GM18861 (cell line): Measurements from ENCODE around the gene CRYGN.

Experiments
- ATAC-seq: cut with Tn5 transposase; IDR thresholded peaks from one replicate; pipeline ENCODE4 v1.9.1; 2021; ENCODE audit not compliant: unreplicated experiment

The CRYGN gene

GRCh38 chr7:151460474-151460855 lies 20.5 kb upstream of the CRYGN start:
- no peak for ATAC-seq

DNA sequence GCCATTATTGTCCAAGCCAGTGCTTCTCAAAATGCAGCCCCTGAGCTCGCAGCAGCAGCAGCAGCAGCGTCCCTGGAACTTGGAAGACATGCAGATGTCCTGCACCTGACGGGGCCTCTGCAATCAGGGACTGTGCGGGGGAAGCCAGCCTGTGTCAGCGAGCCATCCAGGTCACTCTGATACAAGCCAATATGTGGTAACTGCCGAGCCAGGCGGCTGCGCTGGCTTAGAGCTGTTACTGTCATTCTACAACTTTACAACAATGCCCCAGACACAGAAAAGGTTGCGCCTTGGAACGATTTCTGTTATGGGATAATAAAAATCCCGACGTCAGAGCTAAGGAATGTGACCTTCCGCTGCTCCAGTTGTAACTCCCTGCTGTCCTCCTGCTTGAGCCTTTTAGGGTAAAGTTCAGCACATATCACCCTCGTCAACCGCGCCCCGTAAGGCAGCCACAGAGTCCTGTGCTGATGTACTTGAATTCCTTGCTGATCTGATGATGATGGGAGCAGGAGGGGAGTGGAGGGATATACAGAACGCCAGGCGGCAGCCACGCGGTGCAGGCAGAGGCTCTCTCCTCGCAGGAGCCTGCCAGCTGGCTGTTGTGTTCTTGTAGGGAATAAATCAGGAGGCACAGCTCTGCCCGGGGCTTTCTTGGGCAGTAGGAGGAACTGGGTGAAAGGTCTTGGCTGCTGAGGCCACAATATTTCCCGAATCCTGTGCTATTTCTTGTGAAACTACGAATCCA lies 20.0 kb upstream of the CRYGN start:
- no peak for ATAC-seq

GRCh38 chr7:151457534-151457933 lies 17.6 kb upstream of the CRYGN start:
- ATAC-seq: no peak

DNA sequence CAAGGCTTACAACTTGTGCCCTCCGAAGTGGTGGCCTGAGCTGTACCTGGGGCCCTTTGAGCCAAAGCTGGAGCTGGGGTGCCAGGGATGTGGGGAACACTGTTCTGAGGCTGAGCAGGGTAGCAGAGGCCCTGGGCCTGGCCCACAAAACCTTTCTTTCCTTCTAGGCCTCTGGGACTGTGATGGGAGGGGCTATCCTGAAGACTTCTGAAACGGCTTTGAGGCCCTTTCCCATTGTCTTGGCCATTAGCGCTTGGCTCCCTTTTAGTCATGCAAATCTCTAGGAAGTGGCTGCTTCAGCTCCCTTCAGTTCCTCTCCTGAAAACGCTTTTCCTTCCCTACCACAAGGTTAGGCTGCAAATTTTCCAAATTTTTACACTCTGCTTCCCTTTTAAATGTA lies 16.8 kb upstream of the CRYGN start:
- ATAC-seq: no peak

DNA sequence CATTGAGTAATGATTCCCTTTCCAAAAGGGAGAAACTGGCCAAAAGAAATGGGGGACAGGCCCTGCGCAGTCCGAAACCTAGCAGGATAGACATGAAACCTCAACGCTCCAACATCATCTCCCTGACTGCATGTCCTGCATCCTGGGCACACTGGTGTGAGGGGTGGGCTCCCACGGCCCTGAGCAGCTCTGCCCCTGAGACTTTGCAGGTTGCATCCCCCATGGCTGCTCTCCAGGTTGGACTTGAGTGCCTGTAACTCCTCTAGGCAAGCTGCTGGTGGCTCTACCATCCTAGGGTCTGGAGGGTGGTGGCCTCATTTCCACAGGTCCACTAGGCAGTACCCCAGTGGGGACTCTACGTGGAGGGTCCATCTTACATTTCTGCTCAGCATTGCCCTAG lies 16.3 kb upstream of the CRYGN start:
- ATAC-seq: no peak

GRCh38 chr7:151455690-151456089 lies 15.7 kb upstream of the CRYGN start:
- no peak for ATAC-seq

GRCh38 chr7:151454932-151455530 lies 15.1 kb upstream of the CRYGN start:
- no peak for ATAC-seq

- ATAC-seq: no peak
Measured at GRCh38 chr7:151454305-151454704, 14.4 kb upstream of the CRYGN start.

GRCh38 chr7:151453326-151453791 lies 13.4 kb upstream of the CRYGN start:
- ATAC-seq: no peak

GRCh38 chr7:151452680-151453325 lies 12.9 kb upstream of the CRYGN start:
- ATAC-seq: no peak

- no peak for ATAC-seq
Measured at GRCh38 chr7:151451626-151452571, 12.0 kb upstream of the CRYGN start.

- no peak for ATAC-seq
Measured at GRCh38 chr7:151451156-151451555, 11.2 kb upstream of the CRYGN start.

GRCh38 chr7:151449990-151450389 lies 10.0 kb upstream of the CRYGN start:
- no peak for ATAC-seq

DNA sequence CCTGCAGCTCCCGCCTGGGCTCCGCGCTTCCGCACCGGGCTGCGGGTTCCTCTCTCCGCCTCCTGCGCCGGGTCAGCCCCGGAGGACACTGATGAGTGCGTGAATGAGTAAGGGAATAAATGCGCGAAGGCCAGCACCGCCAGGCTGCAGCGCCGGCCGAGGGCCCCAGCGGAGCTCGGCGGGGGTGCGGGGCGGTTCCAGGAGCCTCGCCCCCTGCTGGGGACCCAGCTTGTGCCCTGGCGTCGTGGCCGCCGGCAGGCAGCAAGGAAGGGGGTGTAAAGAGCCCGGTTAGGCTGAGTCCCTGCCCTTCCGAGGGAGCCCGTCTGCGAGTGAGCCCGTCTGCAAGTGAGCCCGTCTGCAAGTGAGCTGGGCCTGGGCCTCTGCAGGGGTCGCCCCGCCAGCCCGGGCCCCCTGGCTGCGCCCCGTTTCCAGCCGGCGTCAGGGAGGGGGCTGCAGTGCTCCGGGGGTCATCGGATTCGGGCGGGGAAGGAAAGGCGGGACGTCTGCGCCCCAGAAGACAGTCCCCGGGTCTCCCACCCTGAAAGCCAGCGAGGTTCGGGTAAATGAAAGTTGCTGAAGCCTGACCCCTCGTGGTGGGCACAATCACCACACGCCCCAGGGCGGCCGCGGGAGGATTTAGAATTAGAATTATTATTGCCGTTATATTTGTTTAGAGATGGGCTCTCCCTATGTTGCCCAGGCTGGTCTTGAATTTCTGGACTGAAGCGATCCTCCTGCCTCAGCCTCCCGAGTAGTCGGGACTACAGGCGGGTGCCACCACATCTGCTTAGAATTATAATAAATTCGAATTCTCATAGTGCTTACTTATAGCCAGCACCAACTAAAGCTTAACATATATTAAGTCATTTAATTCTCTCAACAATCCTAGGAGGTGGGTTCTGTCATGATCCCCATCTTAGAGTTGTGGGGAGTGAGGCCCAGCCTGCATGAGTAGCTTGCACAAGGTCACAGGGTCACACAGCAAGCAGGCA lies 8.6 kb upstream of the CRYGN start:
- ATAC-seq: peak; percentile 78

DNA sequence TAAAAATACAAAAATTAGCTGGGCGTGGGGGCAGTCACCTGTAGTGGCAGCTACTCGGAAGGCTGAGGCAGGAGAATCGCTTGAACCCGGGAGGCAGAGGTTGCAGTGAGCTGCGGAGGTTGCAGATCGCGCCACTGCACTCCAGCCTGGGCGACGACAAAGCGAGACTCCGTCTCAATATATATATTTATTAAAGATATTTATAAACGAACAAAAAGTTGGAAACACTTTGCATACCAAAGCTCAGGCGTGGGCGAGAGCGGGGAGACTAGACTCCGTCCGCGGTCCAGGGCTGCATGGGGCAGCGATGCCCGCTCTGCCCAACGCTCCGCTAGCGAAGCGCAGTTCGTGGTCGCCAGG lies 7.9 kb upstream of the CRYGN start:
- no peak for ATAC-seq

DNA sequence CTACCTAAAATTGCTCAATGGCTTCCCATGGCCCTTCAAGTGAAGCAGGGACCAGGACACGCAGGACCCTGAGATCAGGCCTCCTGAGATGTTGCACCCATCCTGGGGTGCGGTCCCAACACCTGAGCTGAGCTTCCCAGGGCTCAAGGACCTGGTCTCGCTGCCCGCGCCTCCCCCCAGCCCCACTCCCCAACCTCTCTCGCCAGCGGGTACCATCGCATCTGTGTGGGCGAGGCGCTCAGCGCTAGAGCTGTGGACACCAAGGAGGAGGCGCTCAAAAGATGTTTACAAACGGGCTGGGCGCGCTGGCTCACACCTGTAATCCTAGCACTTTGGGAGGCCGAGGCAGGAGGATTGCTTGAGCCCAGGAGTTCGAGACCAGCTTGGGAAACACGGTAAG lies 7.4 kb upstream of the CRYGN start:
- ATAC-seq: no peak

DNA sequence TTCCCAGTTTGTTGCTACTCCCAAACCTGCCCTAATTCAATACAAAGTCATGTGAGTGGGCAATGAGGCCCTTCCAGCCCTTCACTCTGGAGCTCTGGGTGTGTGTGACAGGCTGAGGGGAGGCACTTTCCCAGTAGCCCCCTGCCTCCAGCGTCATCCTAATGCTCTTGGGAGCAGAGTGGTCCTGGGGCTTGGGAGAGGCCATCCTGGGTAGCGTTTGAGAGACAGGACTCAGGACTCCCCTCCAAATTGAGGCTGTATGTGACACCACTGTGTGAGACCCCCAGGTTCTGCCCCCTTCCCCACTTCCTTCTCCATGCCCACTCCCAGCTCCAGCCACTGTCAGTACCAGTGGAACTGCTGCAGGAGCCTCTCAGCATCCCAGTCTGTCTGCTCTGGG lies 6.5 kb upstream of the CRYGN start:
- no peak for ATAC-seq

GRCh38 chr7:151444632-151445031 lies 4.7 kb upstream of the CRYGN start:
- no peak for ATAC-seq

GRCh38 chr7:151442776-151443496 lies 3.0 kb upstream of the CRYGN start:
- no peak for ATAC-seq
